ENCODE results near the gene TMEM74B. TPM values are rescaled to one million over a fixed set of nuclear protein-coding genes. Genes with fewer than 3 reads are reported as not detected.

Gene TMEM74B
- total and polyA plus RNA-seq, 4 donors, result 0.71 to 3.8 (median 1.9) TPM; not detected in 1

GRCh38 chr20:1199212-1199873, 14.6 kb upstream of the TMEM74B start:
- Histone ChIP-seq H3K9me3 (ENCODE audit: control insufficient read depth, low read length) (peaks cover 1% of the 10 kb centered on the region), H3K27ac (ENCODE audit: low read depth in 1 of 2, low read length in 2 of 2) (no peak overlapping the region), H3K4me3 (ENCODE audit: low read length in 2 of 2) (no peak overlapping the region), H3K27me3 (ENCODE audit: control insufficient read depth in 1 of 2, insufficient read depth in 2 of 2, low read length in 1 of 2) (peaks cover 0 to 2% of the 10 kb centered on the region in 2 donors), H3K36me3 (ENCODE audit: control insufficient read depth in 1 of 2, insufficient read depth in 2 of 2, low read length in 1 of 2) (no peaks in the 10 kb centered on the region), H3K4me1 (ENCODE audit: control insufficient read depth in 1 of 2, insufficient read depth in 2 of 2, low read length in 2 of 2) (no peaks in the 10 kb centered on the region)
- 29 to 44% methylated on average over 7 of the region's 7 CpGs for WGBS, 2 donors
- intact Hi-C loops (cut with DNase I), result no loop called here
- DNase-seq, result no peak
- ATAC-seq (ENCODE audit: low FRiP score), result no peak

DNA sequence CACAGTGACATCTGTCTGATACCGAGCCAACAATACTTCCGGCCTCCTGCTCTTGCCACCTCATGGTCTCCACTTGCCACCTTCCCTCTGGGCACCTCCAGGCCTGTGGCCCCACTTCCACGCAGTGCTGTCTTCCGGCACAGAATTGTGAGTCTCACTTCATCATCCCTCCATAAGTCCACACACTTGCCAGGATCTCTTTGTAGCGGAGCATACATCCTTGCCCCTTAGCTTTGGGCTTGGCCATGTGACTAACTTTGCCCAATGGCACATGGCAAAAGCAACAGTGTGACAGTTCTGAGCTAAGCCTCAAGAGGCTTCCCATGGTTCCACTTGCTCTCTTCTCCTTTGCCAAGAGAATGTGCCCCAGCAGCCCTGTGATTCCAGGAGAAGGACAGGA, 14.0 kb upstream of the TMEM74B start:
- Histone ChIP-seq H3K27me3 (ENCODE audit: control insufficient read depth in 1 of 2, insufficient read depth in 2 of 2, low read length in 1 of 2) (peaks cover 0 to 2% of the 10 kb centered on the region in 2 donors), H3K4me3 (ENCODE audit: low read length in 2 of 2) (no peak overlapping the region), H3K4me1 (ENCODE audit: control insufficient read depth in 1 of 2, insufficient read depth in 2 of 2, low read length in 2 of 2) (no peaks in the 10 kb centered on the region), H3K36me3 (ENCODE audit: control insufficient read depth in 1 of 2, insufficient read depth in 2 of 2, low read length in 1 of 2) (no peaks in the 10 kb centered on the region), H3K9me3 (ENCODE audit: control insufficient read depth, low read length) (peaks cover 1% of the 10 kb centered on the region), H3K27ac (ENCODE audit: low read depth in 1 of 2, low read length in 2 of 2) (no peak overlapping the region)
- intact Hi-C loops (cut with DNase I), result no loop called here
- DNase-seq (no peak), ATAC-seq (ENCODE audit: low FRiP score) (no peak)
- 78 to 85% methylated on average over 5 of the region's 5 CpGs for WGBS, 2 donors

DNA sequence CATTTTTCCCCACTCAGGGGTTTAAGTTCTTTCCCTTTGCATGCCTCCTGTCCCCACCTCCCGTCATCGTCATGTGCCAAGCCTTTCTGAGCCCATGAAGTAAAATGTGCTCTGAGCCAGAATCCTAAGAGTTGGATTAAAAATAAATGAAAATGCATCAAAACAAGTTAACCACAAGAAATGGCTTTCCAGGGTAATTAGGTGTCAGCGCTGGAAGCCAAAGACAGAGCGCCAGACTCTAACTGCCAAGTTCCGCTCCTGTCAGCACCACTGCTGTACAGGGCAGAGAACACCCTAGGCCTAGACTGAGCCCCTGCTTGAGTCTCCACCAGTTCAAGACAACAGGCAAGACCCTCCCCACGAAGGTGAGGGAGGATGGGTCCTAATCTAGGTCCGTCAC, 13.0 kb upstream of the TMEM74B start:
- Histone ChIP-seq H3K27ac (ENCODE audit: low read depth in 1 of 2, low read length in 2 of 2) (no peak overlapping the region), H3K4me1 (ENCODE audit: control insufficient read depth in 1 of 2, insufficient read depth in 2 of 2, low read length in 2 of 2) (no peaks in the 10 kb centered on the region), H3K9me3 (ENCODE audit: control insufficient read depth, low read length) (peaks cover 1% of the 10 kb centered on the region), H3K27me3 (ENCODE audit: control insufficient read depth in 1 of 2, insufficient read depth in 2 of 2, low read length in 1 of 2) (peaks cover 0 to 2% of the 10 kb centered on the region in 2 donors), H3K4me3 (ENCODE audit: low read length in 2 of 2) (no peak overlapping the region), H3K36me3 (ENCODE audit: control insufficient read depth in 1 of 2, insufficient read depth in 2 of 2, low read length in 1 of 2) (no peaks in the 10 kb centered on the region)
- intact Hi-C loops (cut with DNase I), result no loop called here
- WGBS, 2 donors, result 78 to 79% methylated on average over 7 of the region's 7 CpGs
- DNase-seq (no peak), ATAC-seq (ENCODE audit: low FRiP score) (no peak)

DNA sequence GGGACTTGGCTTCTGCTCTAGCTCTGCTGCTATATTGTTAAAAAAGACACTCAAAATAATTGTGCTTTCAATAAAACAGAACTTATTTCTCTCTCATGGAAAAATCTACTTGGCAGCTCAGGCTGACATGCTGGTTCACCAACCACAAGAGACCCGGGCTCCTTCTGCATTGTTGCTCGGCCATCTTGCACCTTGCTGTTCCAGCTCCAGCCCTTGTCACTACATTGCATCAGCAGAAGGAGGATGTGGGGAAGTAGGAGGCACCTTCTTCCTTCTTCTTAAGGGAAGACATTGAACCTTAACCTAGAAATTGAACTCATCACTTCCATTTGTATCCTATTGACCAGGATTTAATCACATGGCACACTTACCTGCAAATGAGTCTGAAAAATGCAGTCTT, 11.9 kb upstream of the TMEM74B start:
- intact Hi-C loops (cut with DNase I), result no loop called here

DNA sequence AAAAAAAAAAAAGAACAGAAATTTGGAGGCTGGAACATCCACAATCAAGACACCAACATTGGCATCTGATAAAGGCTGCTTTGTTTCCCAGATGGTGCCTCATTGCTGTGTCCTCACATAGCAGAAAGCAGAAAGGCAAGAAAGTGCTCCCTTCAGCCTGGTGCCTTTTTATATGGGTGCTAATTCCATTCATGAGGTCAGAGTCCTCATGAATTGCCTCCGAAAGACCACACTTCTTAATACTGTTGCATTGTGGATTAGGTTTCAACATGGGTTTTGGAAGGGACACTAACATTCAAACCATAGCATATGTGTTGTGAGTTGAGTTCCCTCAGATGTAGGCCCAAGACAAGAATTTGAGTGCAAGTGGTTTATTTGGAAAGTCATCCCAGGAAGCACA, 10.4 kb upstream of the TMEM74B start:
- Histone ChIP-seq H3K36me3 (ENCODE audit: control insufficient read depth in 1 of 2, insufficient read depth in 2 of 2, low read length in 1 of 2) (no peaks in the 10 kb centered on the region), H3K4me1 (ENCODE audit: control insufficient read depth in 1 of 2, insufficient read depth in 2 of 2, low read length in 2 of 2) (no peaks in the 10 kb centered on the region), H3K27me3 (ENCODE audit: control insufficient read depth in 1 of 2, insufficient read depth in 2 of 2, low read length in 1 of 2) (peaks cover 0 to 2% of the 10 kb centered on the region in 2 donors), H3K4me3 (ENCODE audit: low read length in 2 of 2) (no peak overlapping the region), H3K9me3 (ENCODE audit: control insufficient read depth, low read length) (peaks cover 1% of the 10 kb centered on the region), H3K27ac (ENCODE audit: low read depth in 1 of 2, low read length in 2 of 2) (no peak overlapping the region)
- ATAC-seq (ENCODE audit: low FRiP score), result no peak
- intact Hi-C loops (cut with DNase I), result no loop called here
- no peak for DNase-seq
- 87 to 88% methylated on average over 1 of the region's 1 CpG for WGBS, 2 donors

More for the DNA sequence above, 11.9 kb upstream of the TMEM74B start:
- Histone ChIP-seq H3K27ac (ENCODE audit: low read depth in 1 of 2, low read length in 2 of 2) (no peak overlapping the region), H3K4me1 (ENCODE audit: control insufficient read depth in 1 of 2, insufficient read depth in 2 of 2, low read length in 2 of 2) (no peaks in the 10 kb centered on the region), H3K9me3 (ENCODE audit: control insufficient read depth, low read length) (peaks cover 1% of the 10 kb centered on the region), H3K36me3 (ENCODE audit: control insufficient read depth in 1 of 2, insufficient read depth in 2 of 2, low read length in 1 of 2) (no peaks in the 10 kb centered on the region), H3K27me3 (ENCODE audit: control insufficient read depth in 1 of 2, insufficient read depth in 2 of 2, low read length in 1 of 2) (peaks cover 0 to 2% of the 10 kb centered on the region in 2 donors), H3K4me3 (ENCODE audit: low read length in 2 of 2) (no peak overlapping the region)
- 72 to 85% methylated on average over 2 of the region's 2 CpGs for WGBS, 2 donors
- DNase-seq (no peak), ATAC-seq (ENCODE audit: low FRiP score) (no peak)

DNA sequence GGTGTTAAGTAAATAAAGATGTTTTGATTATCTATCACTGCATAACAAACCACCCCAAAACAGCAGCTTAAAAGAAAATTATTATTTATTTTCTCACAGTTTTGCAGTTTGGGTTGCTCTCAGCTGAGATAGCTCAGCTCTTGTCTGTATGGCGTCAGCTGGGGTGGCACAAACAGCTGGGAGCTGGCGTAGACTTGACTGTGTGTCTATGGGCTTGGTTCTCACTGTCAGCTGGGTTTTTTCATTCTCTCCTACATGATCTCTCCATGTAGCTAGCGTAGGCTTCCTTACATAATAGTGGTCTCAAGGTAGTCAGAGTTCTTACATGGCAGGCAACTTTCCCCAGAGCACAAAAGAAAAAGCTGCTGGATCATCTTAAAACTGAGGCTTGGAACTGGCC, 6.5 kb upstream of the TMEM74B start:
- Histone ChIP-seq H3K4me3 (ENCODE audit: low read length in 2 of 2) (no peak overlapping the region), H3K27ac (ENCODE audit: low read depth in 1 of 2, low read length in 2 of 2) (no peak overlapping the region), H3K9me3 (ENCODE audit: control insufficient read depth, low read length) (peaks cover 1% of the 10 kb centered on the region), H3K4me1 (ENCODE audit: control insufficient read depth in 1 of 2, insufficient read depth in 2 of 2, low read length in 2 of 2) (no peaks in the 10 kb centered on the region), H3K27me3 (ENCODE audit: control insufficient read depth in 1 of 2, insufficient read depth in 2 of 2, low read length in 1 of 2) (peaks cover 0 to 2% of the 10 kb centered on the region in 2 donors), H3K36me3 (ENCODE audit: control insufficient read depth in 1 of 2, insufficient read depth in 2 of 2, low read length in 1 of 2) (no peaks in the 10 kb centered on the region)
- ATAC-seq (ENCODE audit: low FRiP score) (no peak), DNase-seq (no peak)
- WGBS, 2 donors, result 81 to 84% methylated on average over 3 of the region's 3 CpGs
- intact Hi-C loops (cut with DNase I), result no loop called here

DNA sequence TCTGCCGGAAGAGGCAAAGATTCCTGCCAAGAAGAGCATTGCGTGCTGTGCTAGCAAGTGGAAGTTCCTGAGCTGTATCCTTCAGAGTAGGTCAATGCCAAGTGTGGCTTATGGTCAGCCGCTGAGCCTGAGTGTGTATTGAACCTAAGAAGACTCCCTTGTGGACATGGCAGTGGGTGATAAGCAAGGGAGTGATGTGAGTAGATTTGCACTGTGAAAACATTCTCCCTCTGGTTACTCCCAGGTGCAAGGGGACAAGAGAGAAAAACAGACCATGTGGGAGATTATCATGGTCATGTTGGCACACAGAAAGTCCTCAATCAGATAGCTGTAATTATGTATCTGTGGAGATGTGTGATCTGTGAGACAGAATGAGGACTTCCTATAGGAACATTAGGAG, 6.1 kb upstream of the TMEM74B start:
- H3K4me3 ChIP-seq (ENCODE audit: low read length in 2 of 2), result no peak overlapping the region
- peaks cover 1% of the 10 kb centered on the region for H3K9me3 ChIP-seq (ENCODE audit: control insufficient read depth, low read length)
- no peaks in the 10 kb centered on the region for H3K36me3 ChIP-seq (ENCODE audit: control insufficient read depth in 1 of 2, insufficient read depth in 2 of 2, low read length in 1 of 2)
- WGBS, 2 donors, result 83% methylated on average over 3 of the region's 3 CpGs
- intact Hi-C loops (cut with DNase I), result no loop called here
- DNase-seq (no peak), ATAC-seq (ENCODE audit: low FRiP score) (no peak)
- no peaks in the 10 kb centered on the region for H3K27me3 ChIP-seq (ENCODE audit: control insufficient read depth in 1 of 2, insufficient read depth in 2 of 2, low read length in 1 of 2)
- no peak overlapping the region for H3K27ac ChIP-seq (ENCODE audit: low read depth in 1 of 2, low read length in 2 of 2)
- no peaks in the 10 kb centered on the region for H3K4me1 ChIP-seq (ENCODE audit: control insufficient read depth in 1 of 2, insufficient read depth in 2 of 2, low read length in 2 of 2)

DNA sequence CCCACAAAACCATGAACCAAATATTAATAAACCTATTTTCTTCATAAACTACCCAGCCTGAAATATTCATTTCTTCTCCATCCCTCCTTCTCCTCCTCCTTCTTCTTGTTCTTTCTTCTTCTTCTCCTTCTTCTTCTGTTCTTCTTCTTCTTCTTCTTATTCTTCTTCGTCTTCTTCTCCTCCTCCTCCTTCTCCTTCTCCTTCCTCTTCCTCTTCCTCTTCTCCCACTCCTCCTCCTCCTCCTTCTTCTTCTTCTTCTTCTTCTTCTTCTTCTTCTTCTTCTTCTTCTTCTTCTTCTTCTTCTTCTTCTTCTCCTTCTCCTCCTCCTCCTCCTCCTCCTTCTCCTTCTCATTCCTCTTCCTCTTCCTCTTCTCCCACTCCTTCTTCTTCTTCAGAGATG, 5.0 kb upstream of the TMEM74B start:
- no peak for ATAC-seq (ENCODE audit: low FRiP score)
- WGBS, 2 donors, result 72 to 76% methylated on average over 1 of the region's 1 CpG
- intact Hi-C loops (cut with DNase I), result no loop called here

GRCh38 chr20:1188347-1188746, 3.6 kb upstream of the TMEM74B start:
- no peaks in the 10 kb centered on the region for H3K36me3 ChIP-seq (ENCODE audit: control insufficient read depth in 1 of 2, insufficient read depth in 2 of 2, low read length in 1 of 2)
- no peaks in the 10 kb centered on the region for H3K27me3 ChIP-seq (ENCODE audit: control insufficient read depth in 1 of 2, insufficient read depth in 2 of 2, low read length in 1 of 2)
- H3K27ac ChIP-seq (ENCODE audit: low read depth in 1 of 2, low read length in 2 of 2), result no peak overlapping the region
- intact Hi-C loops (cut with DNase I), result no loop called here
- H3K9me3 ChIP-seq (ENCODE audit: control insufficient read depth, low read length), result no peaks in the 10 kb centered on the region
- DNase-seq (no peak), ATAC-seq (ENCODE audit: low FRiP score) (no peak)
- 97 to 100% methylated on average over 1 of the region's 1 CpG for WGBS, 2 donors
- H3K4me3 ChIP-seq (ENCODE audit: low read length in 2 of 2), result no peak overlapping the region
- H3K4me1 ChIP-seq (ENCODE audit: control insufficient read depth in 1 of 2, insufficient read depth in 2 of 2, low read length in 2 of 2), result no peaks in the 10 kb centered on the region

More for the DNA sequence above, 5.0 kb upstream of the TMEM74B start:
- Histone ChIP-seq H3K27me3 (ENCODE audit: control insufficient read depth in 1 of 2, insufficient read depth in 2 of 2, low read length in 1 of 2) (no peaks in the 10 kb centered on the region), H3K4me3 (ENCODE audit: low read length in 2 of 2) (no peak overlapping the region), H3K4me1 (ENCODE audit: control insufficient read depth in 1 of 2, insufficient read depth in 2 of 2, low read length in 2 of 2) (no peaks in the 10 kb centered on the region), H3K27ac (ENCODE audit: low read depth in 1 of 2, low read length in 2 of 2) (no peak overlapping the region), H3K36me3 (ENCODE audit: control insufficient read depth in 1 of 2, insufficient read depth in 2 of 2, low read length in 1 of 2) (no peaks in the 10 kb centered on the region), H3K9me3 (ENCODE audit: control insufficient read depth, low read length) (no peaks in the 10 kb centered on the region)
- no peak for DNase-seq

All from aorta (tissue), 5 donors.